ENCODE results near the gene MBD3L3. TPM values are rescaled to one million over a fixed set of nuclear protein-coding genes. Genes with fewer than 3 reads are reported as not detected.

Gene MBD3L3
- total and polyA plus RNA-seq, 8 donors: not detected

GRCh38 chr19:7078008-7078407 lies 19.5 kb upstream of the MBD3L3 start:
- DNase-seq (peak in 1 of 6 donors; percentile 1), ATAC-seq (no peak), FAIRE-seq (no peak)
- no peaks in the 10 kb centered on the region for H3K4me1 ChIP-seq
- H3K36me3 ChIP-seq: peaks cover 29 to 94% (median 74%) of the 10 kb centered on the region in 3 donors
- H3K27ac ChIP-seq: no peak overlapping the region
- no peaks in the 10 kb centered on the region for H3K27me3 ChIP-seq
- no peak overlapping the region for H3K4me3 ChIP-seq
- no peak for TF ChIP-seq CTCF (IDR thresholded peaks at IDR 0.05)
- 96 to 100% methylated on average over 2 of the region's 2 CpGs for WGBS, 2 donors
- H3K9me3 ChIP-seq: peaks cover 0 to 15% (median 4%) of the 10 kb centered on the region in 4 donors
- intact Hi-C loops (cut with DNase I): no loop called here

GRCh38 chr19:7076151-7076550 lies 17.7 kb upstream of the MBD3L3 start:
- ATAC-seq (no peak), FAIRE-seq (no peak), DNase-seq (no peak)
- Histone ChIP-seq H3K27me3 (no peaks in the 10 kb centered on the region), H3K4me3 (no peak overlapping the region), H3K9me3 (no peaks in the 10 kb centered on the region), H3K36me3 (peaks cover 14 to 86% (median 63%) of the 10 kb centered on the region in 3 donors), H3K4me1 (no peaks in the 10 kb centered on the region), H3K27ac (no peak overlapping the region)
- 99% methylated on average over 6 of the region's 6 CpGs for WGBS, 2 donors
- intact Hi-C loops (cut with DNase I): no loop called here
- no peak for TF ChIP-seq CTCF (IDR thresholded peaks at IDR 0.05)

GRCh38 chr19:7074705-7075282 lies 16.3 kb upstream of the MBD3L3 start:
- no peaks in the 10 kb centered on the region for H3K27me3 ChIP-seq
- FAIRE-seq (no peak), DNase-seq (peak in 1 of 6 donors; percentile 55), ATAC-seq (no peak)
- intact Hi-C loops (cut with DNase I): no loop called here
- no peak for TF ChIP-seq CTCF (IDR thresholded peaks at IDR 0.05)
- H3K27ac ChIP-seq: no peak overlapping the region
- no peaks in the 10 kb centered on the region for H3K9me3 ChIP-seq
- H3K4me1 ChIP-seq: peaks cover 0 to 10% (median 4%) of the 10 kb centered on the region in 3 donors
- peaks cover 5 to 74% (median 52%) of the 10 kb centered on the region in 3 donors for H3K36me3 ChIP-seq
- WGBS, 2 donors: 97 to 98% methylated on average over 27 to 29 of the region's 29 CpGs
- no peak overlapping the region for H3K4me3 ChIP-seq

GRCh38 chr19:7072541-7072940 lies 14.1 kb upstream of the MBD3L3 start:
- peaks cover 0 to 51% (median 35%) of the 10 kb centered on the region in 3 donors for H3K36me3 ChIP-seq
- 91 to 96% methylated on average over 6 of the region's 6 CpGs for WGBS, 2 donors
- H3K9me3 ChIP-seq: no peaks in the 10 kb centered on the region
- H3K27ac ChIP-seq: no peak overlapping the region
- no peak overlapping the region for H3K4me3 ChIP-seq
- no peaks in the 10 kb centered on the region for H3K27me3 ChIP-seq
- FAIRE-seq (no peak), ATAC-seq (no peak), DNase-seq (no peak)
- intact Hi-C loops (cut with DNase I): no loop called here
- TF ChIP-seq CTCF (IDR thresholded peaks at IDR 0.05): no peak
- peaks cover 0 to 10% (median 4%) of the 10 kb centered on the region in 3 donors for H3K4me1 ChIP-seq

GRCh38 chr19:7069904-7070226 lies 11.4 kb upstream of the MBD3L3 start:
- no peak for TF ChIP-seq CTCF (IDR thresholded peaks at IDR 0.05)
- ATAC-seq: peak in 2 of 4 donors; percentile 4 to 11
- Histone ChIP-seq H3K4me3 (peak overlapping the region; percentile 89 to 99 (median 96)), H3K9me3 (no peaks in the 10 kb centered on the region), H3K4me1 (peaks cover 0 to 10% (median 4%) of the 10 kb centered on the region in 3 donors), H3K27me3 (no peaks in the 10 kb centered on the region), H3K36me3 (peaks cover 0 to 25% (median 9%) of the 10 kb centered on the region in 3 donors), H3K27ac (peak overlapping the region; percentile 57 to 80 (median 70))
- no peak for FAIRE-seq
- WGBS, 2 donors: 0 to 1% methylated on average over 12 of the region's 12 CpGs
- intact Hi-C loops (cut with DNase I): no loop called here
- DNase-seq: no peak
